GM12891 (cell line): ENCODE measurements around the gene SP1.

Source experiments
- PAX5 ChIP-seq: IDR thresholded peaks from 2 replicates; pipeline ENCODE4 v1.6.1; 2011; ENCODE audit warnings: low read length, moderate library complexity, mild to moderate bottlenecking; ENCODE audit not compliant: insufficient read depth, severe bottlenecking
- POLR2A ChIP-seq: IDR thresholded peaks from 2 replicates; pipeline ENCODE4 v1.6.1; 2011; ENCODE audit warnings: low read depth, low read length, control low read depth
- POLR2AphosphoS5 ChIP-seq: IDR thresholded peaks from 2 replicates; pipeline ENCODE4 v1.6.1; 2011; ENCODE audit warnings: low read depth, low read length, control low read depth
- POU2F2 ChIP-seq: IDR thresholded peaks from 2 replicates; pipeline ENCODE4 v1.6.1; 2011; ENCODE audit warnings: low read depth, mild to moderate bottlenecking, control low read depth, low read length, moderate library complexity
- SPI1 ChIP-seq: IDR thresholded peaks from 2 replicates; pipeline ENCODE4 v1.6.1; 2011; ENCODE audit warnings: low read depth, low read length, control low read depth
- TAF1 ChIP-seq: IDR thresholded peaks from 2 replicates; pipeline ENCODE4 v1.6.1; 2011; ENCODE audit warnings: low read depth, low read length, control low read depth

GRCh38 chr12:53381731-53382630 is 2.0 kb downstream of the SP1 start:
- TF ChIP-seq TAF1 (no peak), POLR2A (no peak), POLR2AphosphoS5 (no peak), PAX5 (no peak), SPI1 (no peak), POU2F2 (no peak)
